ENCODE measurements around the gene TP53TG5.

TP53TG5 gene

GRCh38 chr20:45363611-45364492, 14.3 kb downstream of the TP53TG5 start:
- DNase-seq (ENCODE audit: insufficient read length, low spot score) (no peak), FAIRE-seq (no peak)
- no peak for TF ChIP-seq POU2F2 (IDR thresholded peaks at IDR 0.05; ENCODE audit: low read depth, low read length)

DNA sequence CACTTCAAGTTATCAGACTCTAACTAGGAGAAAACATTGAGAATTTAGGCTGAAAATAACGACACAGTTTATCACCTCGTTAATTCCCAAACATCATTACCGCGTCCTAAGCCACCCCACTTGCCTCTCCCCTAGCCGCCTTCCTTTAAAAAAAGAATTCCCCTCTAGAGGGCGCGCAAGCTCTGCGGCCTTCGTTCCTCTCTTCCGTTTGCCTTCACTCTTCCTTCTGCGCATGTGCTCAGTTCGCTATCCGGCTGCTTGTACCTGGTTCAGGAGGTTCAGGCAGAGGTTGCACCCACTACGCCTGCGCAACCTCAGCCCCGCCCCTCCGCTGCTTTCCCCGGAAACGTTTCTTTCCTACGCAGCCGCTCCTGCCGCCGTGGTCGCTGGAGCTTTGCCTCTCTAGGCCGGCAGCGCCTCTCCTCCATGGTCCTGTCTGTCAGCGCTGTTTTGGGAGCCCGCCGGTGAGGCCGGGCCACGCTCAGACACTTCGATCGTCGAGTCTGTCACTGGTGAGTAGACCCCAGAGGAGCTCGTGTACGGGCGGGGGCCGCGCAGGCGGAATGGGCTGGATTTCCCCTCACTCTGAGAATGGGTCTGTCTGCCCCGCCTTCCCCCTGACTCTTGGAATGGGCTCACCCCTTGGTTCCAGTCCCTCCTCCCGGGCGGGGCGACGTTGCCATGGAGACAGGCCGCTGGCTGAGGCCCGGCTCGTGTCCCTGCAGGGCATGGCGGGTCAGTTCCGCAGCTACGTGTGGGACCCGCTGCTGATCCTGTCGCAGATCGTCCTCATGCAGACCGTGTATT, 15.1 kb downstream of the TP53TG5 start, which contains the start of gene SYS1:
Gene SYS1 (plus strand): TSS at position 353 of the 807 bp plus-strand sequence. CDS start 376 bp downstream, at position 729.
- TF ChIP-seq PAX5 (IDR thresholded peaks at IDR 0.05; ENCODE audit: insufficient read depth, low read length, severe bottlenecking) = no peak
- TF ChIP-seq POLR2A (IDR thresholded peaks at IDR 0.05; ENCODE audit: low read depth, low read length) = peak; percentile 85
- TF ChIP-seq POLR2AphosphoS5 (IDR thresholded peaks at IDR 0.05; ENCODE audit: low read depth, low read length) = peak; percentile 84
- no peak; the same call in 1 of the 2 replicates for TF ChIP-seq POU2F2 (IDR thresholded peaks at IDR 0.05; ENCODE audit: low read depth, low read length)
- TF ChIP-seq TAF1 (IDR thresholded peaks at IDR 0.05; ENCODE audit: low read depth, low read length) = peak; percentile 55; the same call in 1 of the 2 replicates
- TF ChIP-seq SPI1 (IDR thresholded peaks at IDR 0.05; ENCODE audit: low read depth, low read length) = peak; percentile 66
- peak; percentile 97 for FAIRE-seq

DNA sequence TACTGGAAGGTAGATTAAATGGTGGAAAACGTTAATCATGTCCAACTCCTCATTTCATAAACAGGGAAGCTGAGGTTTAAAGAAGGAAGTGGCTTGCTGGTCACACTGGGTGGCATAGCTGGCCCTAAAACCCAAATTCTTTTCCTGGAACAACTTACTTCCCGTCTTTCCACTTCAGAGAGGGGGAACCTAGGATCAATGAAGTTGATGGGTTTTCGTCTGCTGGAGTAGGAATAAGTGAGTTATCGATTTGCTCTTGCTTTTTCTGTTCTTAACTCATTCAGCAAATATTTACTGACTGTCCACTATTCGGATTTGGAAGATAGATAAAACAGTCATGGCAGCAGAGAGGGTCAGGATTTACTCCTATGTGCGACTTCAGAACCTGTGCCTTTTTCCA, 16.3 kb downstream of the TP53TG5 start:
- DNase-seq (ENCODE audit: insufficient read length, low spot score) (no peak), FAIRE-seq (no peak)
- TF ChIP-seq TAF1 (IDR thresholded peaks at IDR 0.05; ENCODE audit: low read depth, low read length) = no peak
- peak; percentile 20; the same call in 1 of the 2 replicates for TF ChIP-seq SPI1 (IDR thresholded peaks at IDR 0.05; ENCODE audit: low read depth, low read length)

More for the DNA sequence above, 15.1 kb downstream of the TP53TG5 start, which contains the start of gene SYS1:
- peak; percentile 82 for DNase-seq (ENCODE audit: insufficient read length, low spot score)

DNA sequence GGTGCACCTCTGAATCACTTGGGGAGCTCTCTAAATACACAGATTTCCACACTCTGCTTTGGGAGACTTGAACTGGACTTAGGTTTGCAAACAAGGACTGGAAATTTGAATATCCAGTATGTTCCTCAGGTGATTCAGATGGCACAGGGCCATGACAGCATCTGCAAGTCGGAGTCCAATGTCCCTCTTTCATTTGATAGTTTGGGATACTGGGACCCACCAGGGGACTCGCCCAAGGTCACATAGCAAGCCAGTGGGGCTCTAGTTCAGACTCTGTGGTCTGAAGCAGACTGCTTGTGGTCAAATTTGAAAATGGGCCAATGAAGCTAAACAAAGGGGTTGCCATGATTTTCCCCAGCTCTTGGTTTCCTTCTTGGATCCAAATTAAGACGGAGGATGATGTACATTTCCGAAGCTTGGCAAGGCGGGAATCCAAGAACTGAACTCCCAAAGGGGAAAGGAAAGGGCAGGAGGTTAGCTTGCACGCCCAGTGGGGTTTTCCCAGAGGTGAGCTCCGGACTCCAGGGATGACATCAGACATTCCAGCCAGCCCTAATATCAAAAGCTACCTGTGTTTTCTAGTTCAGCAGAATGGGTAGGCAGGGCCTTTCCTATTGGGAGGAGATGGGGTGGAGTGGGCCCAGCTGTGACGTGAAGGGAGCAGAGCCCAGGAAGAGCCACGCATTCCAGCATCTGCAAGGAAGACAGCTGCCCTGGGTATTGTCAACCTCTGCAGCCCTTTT, 18.5 kb downstream of the TP53TG5 start:
- DNase-seq (ENCODE audit: insufficient read length, low spot score) (no peak), FAIRE-seq (no peak)
- TF ChIP-seq POU2F2 (IDR thresholded peaks at IDR 0.05; ENCODE audit: low read depth, low read length) (no peak), PAX5 (IDR thresholded peaks at IDR 0.05; ENCODE audit: insufficient read depth, low read length, severe bottlenecking) (no peak), POLR2AphosphoS5 (IDR thresholded peaks at IDR 0.05; ENCODE audit: low read depth, low read length) (no peak), TAF1 (IDR thresholded peaks at IDR 0.05; ENCODE audit: low read depth, low read length) (no peak), POLR2A (IDR thresholded peaks at IDR 0.05; ENCODE audit: low read depth, low read length) (no peak), SPI1 (IDR thresholded peaks at IDR 0.05; ENCODE audit: low read depth, low read length) (no peak)

- FAIRE-seq (no peak), DNase-seq (ENCODE audit: insufficient read length, low spot score) (no peak)
- TF ChIP-seq POLR2A (IDR thresholded peaks at IDR 0.05; ENCODE audit: low read depth, low read length) = no peak
- no peak for TF ChIP-seq POLR2AphosphoS5 (IDR thresholded peaks at IDR 0.05; ENCODE audit: low read depth, low read length)
- TF ChIP-seq POU2F2 (IDR thresholded peaks at IDR 0.05; ENCODE audit: low read depth, low read length) = no peak
- TF ChIP-seq PAX5 (IDR thresholded peaks at IDR 0.05; ENCODE audit: insufficient read depth, low read length, severe bottlenecking) = no peak
- no peak for TF ChIP-seq SPI1 (IDR thresholded peaks at IDR 0.05; ENCODE audit: low read depth, low read length)
- no peak for TF ChIP-seq TAF1 (IDR thresholded peaks at IDR 0.05; ENCODE audit: low read depth, low read length)
These were observed 19.1 kb downstream of the TP53TG5 start for GRCh38 chr20:45359069-45359405.

GRCh38 chr20:45358282-45359068, 19.6 kb downstream of the TP53TG5 start:
- TF ChIP-seq PAX5 (IDR thresholded peaks at IDR 0.05; ENCODE audit: insufficient read depth, low read length, severe bottlenecking) (no peak), SPI1 (IDR thresholded peaks at IDR 0.05; ENCODE audit: low read depth, low read length) (no peak)
- DNase-seq (ENCODE audit: insufficient read length, low spot score) (no peak), FAIRE-seq (no peak)

DNA sequence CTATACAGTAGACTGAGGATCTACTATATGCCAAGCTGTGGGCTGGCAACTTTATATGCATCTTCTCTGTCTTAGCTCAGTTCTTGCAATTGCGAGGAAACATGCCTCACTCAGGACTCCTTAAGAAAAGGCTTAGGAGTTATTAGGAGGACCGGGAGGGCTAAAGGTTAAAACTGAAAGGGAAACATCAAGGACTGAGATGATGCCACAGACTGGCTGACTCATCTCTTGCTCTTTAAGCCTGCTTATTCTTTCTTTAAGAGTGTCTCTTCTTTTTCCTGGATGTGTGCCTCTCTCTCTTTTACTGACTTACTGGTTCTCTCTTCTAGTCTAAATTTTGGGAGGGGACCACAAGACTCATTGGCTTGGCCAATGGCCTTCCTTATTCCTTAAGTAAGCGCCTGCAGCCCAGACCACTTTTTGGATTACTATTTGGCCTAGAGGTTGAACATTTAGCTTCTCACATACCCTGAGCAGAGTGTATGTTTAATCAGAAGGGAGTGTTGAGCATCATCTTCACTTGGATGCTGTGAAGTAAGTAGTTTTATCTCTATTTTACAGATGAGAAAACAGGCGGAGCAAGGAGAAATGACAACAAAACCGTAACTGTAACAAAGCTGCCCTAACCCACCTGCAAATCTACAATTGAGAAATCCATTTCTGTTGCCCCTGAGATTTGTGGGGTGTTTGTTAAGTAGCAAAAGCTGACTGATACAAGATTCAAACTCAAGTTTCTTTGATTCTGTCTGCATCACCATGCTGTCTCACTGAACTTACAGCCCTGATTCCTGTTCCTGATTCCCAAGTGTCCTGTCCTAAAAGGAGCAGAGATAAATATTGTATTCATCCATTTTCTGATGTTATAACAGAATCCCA, 22.7 kb downstream of the TP53TG5 start:
- FAIRE-seq (no peak), DNase-seq (ENCODE audit: insufficient read length, low spot score) (no peak)
- TF ChIP-seq POLR2AphosphoS5 (IDR thresholded peaks at IDR 0.05; ENCODE audit: low read depth, low read length) (no peak), TAF1 (IDR thresholded peaks at IDR 0.05; ENCODE audit: low read depth, low read length) (no peak), POU2F2 (IDR thresholded peaks at IDR 0.05; ENCODE audit: low read depth, low read length) (no peak), SPI1 (IDR thresholded peaks at IDR 0.05; ENCODE audit: low read depth, low read length) (no peak), PAX5 (IDR thresholded peaks at IDR 0.05; ENCODE audit: insufficient read depth, low read length, severe bottlenecking) (no peak), POLR2A (IDR thresholded peaks at IDR 0.05; ENCODE audit: low read depth, low read length) (no peak)

- no peak for TF ChIP-seq POLR2AphosphoS5 (IDR thresholded peaks at IDR 0.05; ENCODE audit: low read depth, low read length)
- TF ChIP-seq TAF1 (IDR thresholded peaks at IDR 0.05; ENCODE audit: low read depth, low read length) = no peak
- no peak for TF ChIP-seq POU2F2 (IDR thresholded peaks at IDR 0.05; ENCODE audit: low read depth, low read length)
- TF ChIP-seq SPI1 (IDR thresholded peaks at IDR 0.05; ENCODE audit: low read depth, low read length) = no peak
- FAIRE-seq (no peak), DNase-seq (ENCODE audit: insufficient read length, low spot score) (no peak)
These were observed 23.5 kb downstream of the TP53TG5 start for GRCh38 chr20:45354423-45355208.

Measured in GM12891 (cell line).